HepG2 (cell line): Measurements from ENCODE around the gene TUBA4B. TPM values are rescaled to one million over a fixed set of nuclear protein-coding genes. Genes with fewer than 3 reads are reported as not detected.
A peak's percentile ranks its signal among the peaks of the same experiment; 100 is the strongest.

ENCODE experiments used
- ATAC-seq: fragments of 200-7000 bp; cut with Tn5 transposase; 3 replicates; pipeline ENCODE4 v1.9.1; 2020; ENCODE audit warnings: mild to moderate bottlenecking, moderate library complexity
- BruUV-seq: library from RNA; stranded (reverse); fragments of 400-500 nt; replicated peaks from 2 replicates; lab custom pipeline; 2021; lab: Mats Ljungman, UMichigan
- CTCF ChIA-PET: fragments of 300-600 bp; formaldehyde crosslinking; extraction: SDS; loops from one replicate; lab custom pipeline; 2021; ENCODE audit warnings: low total read pairs, inconsistent platforms, low intra/inter-chr PET ratio; lab: Yijun Ruan, JAX
- POLR2A ChIA-PET: fragments of 350-600 bp; sonication (Branson Sonifier 250); formaldehyde crosslinking; loops from one replicate; lab custom pipeline; 2020; ENCODE audit warnings: antibody characterized with exemption, inconsistent platforms; lab: Yijun Ruan, JAX
- DNase-seq: peaks from one replicate; pipeline ENCODE4 v3.0.0-alpha.2; 2015; ENCODE audit warnings: low spot score
- FAIRE-seq: peaks from 3 replicates; lab custom pipeline; 2011; peaks lifted over from hg19 to GRCh38; lab: Jason Lieb, UNC
- H2AFZ ChIP-seq: one replicate; pipeline ENCODE4 v1.6.1; 2011; ENCODE audit warnings: low read length, inconsistent platforms
- H3K27ac ChIP-seq: fragments of 300-600 bp; 3 replicates; pipeline ENCODE4 v1.8.0; 2011; ENCODE audit warnings: mixed run types, mild to moderate bottlenecking, mixed read lengths, low read length, inconsistent platforms; ENCODE audit not compliant: insufficient read depth; ENCODE audit errors: extremely low read length
- H3K27me3 ChIP-seq, 2 experiments: fragments of 200-600 bp in 1 of 2; 2 replicates in 1 of 2; 3 replicates in 1 of 2; pipeline versions ENCODE4 v1.6.0 to v1.8.0; 2011; ENCODE audit warnings: low read length in 2 of 2, mild to moderate bottlenecking in 2 of 2, moderate library complexity in 2 of 2, inconsistent platforms in 1 of 2; ENCODE audit not compliant: insufficient read depth in 2 of 2, control insufficient read depth in 1 of 2
- H3K36me3 ChIP-seq, 2 experiments: fragments of 200-600 bp in 1 of 2; replicated peaks in 1 of 2; 2 replicates in 1 of 2; 3 replicates in 1 of 2; pipeline versions ENCODE4 v1.5.1 to v1.8.0; 2011; ENCODE audit warnings: low read length in 2 of 2, inconsistent platforms in 1 of 2; ENCODE audit not compliant: insufficient read depth in 2 of 2, control insufficient read depth in 1 of 2
- H3K4me1 ChIP-seq: 2 replicates; pipeline ENCODE4 v1.5.1; 2012; ENCODE audit warnings: low read length, inconsistent platforms; ENCODE audit not compliant: insufficient read depth
- H3K4me2 ChIP-seq: 2 replicates; pipeline ENCODE4 v1.6.0; 2011; ENCODE audit warnings: low read depth, low read length, inconsistent platforms
- H3K4me3 ChIP-seq, 3 experiments: fragments of 200-600 bp in 1 of 3; sonication (generic), shearing (Covaris generic) in 1 of 3; replicated peaks in 1 of 3; 2 replicates each; pipeline ENCODE4 v1.5.1; 2011 to 2016; ENCODE audit warnings: low read length in 3 of 3, inconsistent platforms in 2 of 3, low read depth in 2 of 3, mild to moderate bottlenecking in 2 of 3, control low read depth in 1 of 3, mixed read lengths in 1 of 3; ENCODE audit not compliant: insufficient read depth in 1 of 3
- H3K79me2 ChIP-seq: one replicate; pipeline ENCODE4 v1.6.1; 2011; ENCODE audit warnings: low read length, inconsistent platforms; ENCODE audit not compliant: insufficient read depth
- H3K9ac ChIP-seq: 2 replicates; pipeline ENCODE4 v1.6.0; 2011; ENCODE audit warnings: mild to moderate bottlenecking, low read depth, low read length, inconsistent platforms; ENCODE audit not compliant: insufficient read depth
- H3K9me3 ChIP-seq: 2 replicates; pipeline ENCODE4 v1.5.1; 2012; ENCODE audit warnings: mild to moderate bottlenecking, low read length
- H4K20me1 ChIP-seq: 2 replicates; pipeline ENCODE4 v1.6.0; 2011; ENCODE audit warnings: inconsistent platforms, mild to moderate bottlenecking, low read length, moderate library complexity; ENCODE audit not compliant: insufficient read depth
- ATF7 ChIP-seq, 2 experiments: fragments of 450-650 bp in 1 of 2; sonication (generic) in 1 of 2; formaldehyde crosslinking in 1 of 2; IDR thresholded peaks; 2 replicates each; pipeline versions ENCODE4 v1.4.0 to v1.6.1; 2016 to 2020; ENCODE audit warnings: antibody characterized with exemption in 1 of 2, mild to moderate bottlenecking in 1 of 2, missing genetic modification reagents in 1 of 2
- ATF7-NPFF ChIP-seq: sonication (generic); formaldehyde crosslinking; IDR thresholded peaks from 2 replicates; pipeline ENCODE4 v1.8.1; 2023; ENCODE audit warnings: mild to moderate bottlenecking, low read depth, missing genetic modification reagents, moderate library complexity
- KLF13 ChIP-seq: sonication (generic); formaldehyde crosslinking; IDR thresholded peaks from 2 replicates; pipeline ENCODE4 v1.4.0; 2020; ENCODE audit warnings: mild to moderate bottlenecking, missing genetic modification reagents
- LCORL ChIP-seq, 2 experiments: fragments of 450-650 bp in 1 of 2; sonication (generic) in 1 of 2; formaldehyde crosslinking in 1 of 2; IDR thresholded peaks; 2 replicates each; pipeline versions ENCODE4 v1.5.0 to v1.6.1; 2017 to 2020; ENCODE audit warnings: antibody characterized with exemption in 1 of 2, missing genetic modification reagents in 1 of 2
- MBD4 ChIP-seq: IDR thresholded peaks from 2 replicates; pipeline ENCODE4 v1.6.1; 2012; ENCODE audit warnings: low read length, inconsistent platforms, borderline replicate concordance
- MLX ChIP-seq: IDR thresholded peaks from 2 replicates; pipeline ENCODE4 v1.6.1; 2016
- MTA1 ChIP-seq: sonication (generic); formaldehyde crosslinking; IDR thresholded peaks from 2 replicates; pipeline ENCODE4 v1.4.0; 2020; ENCODE audit warnings: missing genetic modification reagents, mild to moderate bottlenecking, borderline replicate concordance
- POLR2AphosphoS5 ChIP-seq: IDR thresholded peaks from 2 replicates; pipeline ENCODE4 v1.6.1; 2012; ENCODE audit warnings: low read depth, low read length
- REL ChIP-seq: sonication (generic); formaldehyde crosslinking; conservative IDR thresholded peaks from 2 replicates; pipeline ENCODE4 v1.8.0; 2022; ENCODE audit warnings: mild to moderate bottlenecking, missing genetic modification reagents, moderate library complexity
- SAFB2 ChIP-seq: sonication (generic); formaldehyde crosslinking; IDR thresholded peaks from 2 replicates; pipeline ENCODE4 v1.5.1; 2020; ENCODE audit warnings: missing genetic modification reagents, low read depth, mild to moderate bottlenecking, borderline replicate concordance
- SUZ12 ChIP-seq: fragments of 150-350 bp; IDR thresholded peaks from 2 replicates; pipeline ENCODE4 v1.6.1; 2014; ENCODE audit warnings: low read depth, low read length
- TAF15 ChIP-seq: fragments of 200-400 bp; formaldehyde crosslinking; IDR thresholded peaks from one replicate; pipeline ENCODE4 v1.6.1; 2018; ENCODE audit warnings: mild to moderate bottlenecking, low read depth, low read length; ENCODE audit not compliant: poor library complexity, severe bottlenecking
- THRA ChIP-seq: sonication (generic); formaldehyde crosslinking; IDR thresholded peaks from 2 replicates; pipeline ENCODE4 v1.4.0; 2020; ENCODE audit warnings: missing genetic modification reagents, borderline replicate concordance
- TOPORS ChIP-seq: sonication (generic); formaldehyde crosslinking; IDR thresholded peaks from 2 replicates; pipeline ENCODE4 v1.8.0; 2023; ENCODE audit warnings: mild to moderate bottlenecking, missing genetic modification reagents
- TSC22D2 ChIP-seq: sonication (generic); formaldehyde crosslinking; IDR thresholded peaks from 2 replicates; pipeline ENCODE4 v1.5.1; 2020; ENCODE audit warnings: missing genetic modification reagents, mild to moderate bottlenecking, borderline replicate concordance
- ZMAT5 ChIP-seq: sonication (generic); formaldehyde crosslinking; IDR thresholded peaks from 2 replicates; pipeline ENCODE4 v1.5.0; 2020; ENCODE audit warnings: mild to moderate bottlenecking, low read depth, missing genetic modification reagents, borderline replicate concordance
- ZNF569 ChIP-seq: sonication (generic); formaldehyde crosslinking; IDR thresholded peaks from 2 replicates; pipeline ENCODE4 v1.5.0; 2020; ENCODE audit warnings: mild to moderate bottlenecking, missing genetic modification reagents, moderate library complexity, borderline replicate concordance
- ZNF7 ChIP-seq: IDR thresholded peaks from 2 replicates; pipeline ENCODE4 v1.6.1; 2016; ENCODE audit warnings: missing biosample characterization, missing genetic modification reagents
- ZNF761 ChIP-seq: sonication (generic); formaldehyde crosslinking; conservative IDR thresholded peaks from 2 replicates; pipeline ENCODE4 v1.4.0; 2020; ENCODE audit warnings: mild to moderate bottlenecking, missing genetic modification reagents
- WGBS: methylation state at CpG from one replicate; pipeline ENCODE4 v1.1.6; 2017; ENCODE audit warnings: low lambda C conversion rate; 5-methylcytosine and 5-hydroxymethylcytosine counted together
- in situ Hi-C: cut with HindIII; loops from 2 replicates; pipeline ENCODE4 v1.10.0; 2017; ENCODE audit warnings: low pct_unique_long_range_greater_than_20kb; ENCODE audit not compliant: extremely low pct_ligation_motif_present
- intact Hi-C: fragments of 100-400 bp; cut with micrococcal nuclease; formaldehyde crosslinking; loops from one replicate; pipeline ENCODE4 v1.10.0; 2022; ENCODE audit not compliant: unreplicated experiment
- polyA plus RNA-seq, 8 experiments: library from polyadenylated mRNA; depleted of rRNA in 3 of 8; stranded (reverse) in 7 of 8; unstranded in 1 of 8; fragments of >200 nt; fragmentation: Illumina TruSeq in 4 of 8; extraction: Trizol in 4 of 8; gene quantifications; 2 replicates each; pipeline versions ENCODE4 v1.2.1 to v1.2.3, GENCODE V29; 2011 to 2016; ENCODE audit warnings: low read depth in 4 of 8, missing spikeins in 1 of 8, mixed read lengths in 1 of 8; ENCODE audit not compliant: insufficient read depth in 1 of 8
- total RNA-seq, 5 experiments: library from RNA; depleted of rRNA; stranded (reverse); fragments of >200 nt; fragmentation: Illumina TruSeq; extraction: Trizol; gene quantifications; 2 replicates each; pipeline ENCODE4 v1.2.3, GENCODE V29; 2016; ENCODE audit warnings: low read depth in 1 of 5

The TUBA4B gene
- total and polyA plus RNA-seq, 2 of the 13 experiments (the other 11 are each of a cell fraction or from before 2014, with no cell fraction given): 0.18 to 0.22 TPM

- TF ChIP-seq ATF7-NPFF (CRISPR knock-in tag): 0 out of 2 replicates have a peak, but pooled peaks have one; percentile 20
- TF ChIP-seq ZNF569 (CRISPR knock-in tag): 0 out of 2 replicates have a peak, but pooled peaks have one; percentile 0
- TF ChIP-seq, all 625 proteins: peak for 14
Measured at GRCh38 chr2:219248845-219249202, 4.2 kb upstream of the TUBA4B start (continued).

- intact Hi-C loops: loop anchor here (1.0 to 2.0 kb wide), 2 partner anchors 30 to 45 kb away; partner anchors contain the start of gene DNAJB2
- no peak for TF ChIP-seq ZNF7 (CRISPR knock-in tag)
- TF ChIP-seq TOPORS (CRISPR knock-in tag): peak; percentile 78; the same call in 1 of the 2 replicates
- peak; percentile 64; the same call in 1 of the 2 replicates for TF ChIP-seq MTA1 (CRISPR knock-in tag)
- no peak for TF ChIP-seq REL (CRISPR knock-in tag)
- TF ChIP-seq THRA (CRISPR knock-in tag): peak; percentile 39
- no peak for TF ChIP-seq TAF15
- TF ChIP-seq LCORL (IDR thresholded peaks at IDR 0.05): no peak
- peak; percentile 30; the same call in 1 of the 2 replicates for TF ChIP-seq LCORL (CRISPR knock-in tag; IDR thresholded peaks at IDR 0.05)
- TF ChIP-seq TSC22D2: peak; percentile 35; the same call in 1 of the 2 replicates
- TF ChIP-seq POLR2AphosphoS5: peak; percentile 67
- TF ChIP-seq SAFB2: no peak; the same call in 1 of the 2 replicates
- no peak for TF ChIP-seq KLF13 (CRISPR knock-in tag)
- TF ChIP-seq MBD4: no peak
- no peak for TF ChIP-seq ATF7 (IDR thresholded peaks at IDR 0.05)
- peak; percentile 73; the same call in 1 of the 2 replicates for TF ChIP-seq ATF7 (CRISPR knock-in tag; IDR thresholded peaks at IDR 0.05)
- TF ChIP-seq ZMAT5 (CRISPR knock-in tag): no peak
- TF ChIP-seq MLX (CRISPR knock-in tag): peak; percentile 59
- no peak for TF ChIP-seq ZNF761
- no peak for TF ChIP-seq SUZ12
Measured at GRCh38 chr2:219249203-219249980, 3.7 kb upstream of the TUBA4B start.

More at GRCh38 chr2:219249203-219249980, 3.7 kb upstream of the TUBA4B start:
- Histone ChIP-seq H3K27me3 (peaks cover 0 to 11% of the 10 kb centered on the region in 2 experiments; a peak in 3 of 5 replicates), H4K20me1 (no peaks in the 10 kb centered on the region), H2AFZ (no peak overlapping the region), H3K79me2 (peaks cover 14% of the 10 kb centered on the region), H3K4me3 (peak overlapping the region; percentile 24 to 61 (median 25)), H3K27ac (peak overlapping the region; percentile 91), H3K9ac (peak overlapping the region; percentile 80), H3K4me1 (peaks cover 82% of the 10 kb centered on the region), H3K4me2 (peak overlapping the region; percentile 94), H3K36me3 (peaks cover 1 to 13% of the 10 kb centered on the region in 2 experiments; a peak in 4 of 5 replicates), H3K9me3 (no peaks in the 10 kb centered on the region)
- POLR2A ChIA-PET: interaction anchor here (0.6 to 5.7 kb wide), 34 partner anchors 9 to 467 kb away, joined by 3 to 73 read pairs (median 5); partner anchors contain the start of genes ABCB6, ANKZF1, ATG9A and CNPPD1
- peak; percentile 85 for ATAC-seq
- FAIRE-seq: peak; percentile 100
- BruUV-seq: no TSS peak
- peak; percentile 96 for DNase-seq
- CTCF ChIA-PET: interaction anchor here (1.6 kb wide), 1 partner anchor 45 kb away, joined by 5 read pairs; no protein-coding TSS in a partner anchor
- WGBS: 2% methylated on average over 6 of the region's 7 CpGs
- in situ Hi-C loops: no loop called here
